SK-N-SH (cell line): ENCODE results near the gene ZFP62. TPM values are rescaled to one million over a fixed set of nuclear protein-coding genes. Genes with fewer than 3 reads are reported as not detected.
"Not testable (repeated sequence)": the region's sequence is repeated elsewhere in the genome, so short reads cannot be mapped to it uniquely, and the experiment has no call there.

ENCODE experiments used
- CTCF ChIA-PET: fragments of 300-600, 350-600 bp; formaldehyde crosslinking; extraction: SDS; loops from one replicate; lab custom pipeline; 2021; lab: Yijun Ruan, JAX
- POLR2A ChIA-PET: fragments of 350-600 bp; sonication (Branson Sonifier 250); formaldehyde crosslinking; extraction: SDS; loops from one replicate; lab custom pipeline; 2020; ENCODE audit warnings: antibody characterized with exemption, inconsistent platforms; lab: Yijun Ruan, JAX
- DNase-seq: peaks from one replicate; pipeline ENCODE4 v3.0.0; 2012
- H2AFZ ChIP-seq: fragments of 200-600 bp; sonication (generic); 2 replicates; pipeline ENCODE4 v1.8.1; 2016; ENCODE audit warnings: antibody characterized with exemption, mild to moderate bottlenecking, low read depth
- H3F3A ChIP-seq: fragments of 200-600 bp; sonication (generic); replicated peaks from 2 replicates; pipeline ENCODE3; 2016; ENCODE audit warnings: antibody characterized with exemption, mild to moderate bottlenecking; ENCODE audit not compliant: insufficient read depth
- H3K27ac ChIP-seq, 2 experiments: fragments of 200-500 bp in 1 of 2; fragments of 200-600 bp in 1 of 2; sonication (Bioruptor generic) in 1 of 2; sonication (generic), shearing (Covaris generic) in 1 of 2; 2 replicates each; pipeline versions ENCODE4 v1.5.1 to v1.6.1; 2014 to 2016; ENCODE audit warnings: low read depth in 2 of 2, inconsistent platforms in 1 of 2, low read length in 1 of 2, mild to moderate bottlenecking in 1 of 2, mixed read lengths in 1 of 2
- H3K27me3 ChIP-seq: fragments of 200-600 bp; sonication (generic), shearing (Covaris generic); 2 replicates; pipeline ENCODE4 v1.6.1; 2016; ENCODE audit warnings: mixed run types; ENCODE audit not compliant: insufficient read depth
- H3K36me3 ChIP-seq, 2 experiments: fragments of 200-500 bp in 1 of 2; fragments of 200-600 bp in 1 of 2; sonication (Bioruptor generic) in 1 of 2; sonication (generic) in 1 of 2; replicated peaks in 1 of 2; 2 replicates each; pipeline versions ENCODE3 to v1.5.1; 2014 to 2016; ENCODE audit warnings: low read length in 1 of 2, mild to moderate bottlenecking in 1 of 2; ENCODE audit not compliant: insufficient read depth in 2 of 2, control insufficient read depth in 1 of 2
- H3K4me1 ChIP-seq, 2 experiments: fragments of 200-500 bp in 1 of 2; fragments of 200-600 bp in 1 of 2; sonication (Bioruptor generic) in 1 of 2; sonication (generic), shearing (Covaris generic) in 1 of 2; 2 replicates each; pipeline versions ENCODE4 v1.5.1 to v1.6.1; 2014 to 2016; ENCODE audit warnings: low read depth in 1 of 2, low read length in 1 of 2, mixed run types in 1 of 2; ENCODE audit not compliant: insufficient read depth in 2 of 2, control insufficient read depth in 1 of 2
- H3K4me2 ChIP-seq: fragments of 200-600 bp; sonication (generic), shearing (Covaris generic); 2 replicates; pipeline ENCODE4 v1.6.1; 2017; ENCODE audit warnings: mixed run types
- H3K4me3 ChIP-seq, 2 experiments: fragments of 200-500 bp in 1 of 2; fragments of 200-600 bp in 1 of 2; sonication (Bioruptor generic) in 1 of 2; sonication (generic), shearing (Covaris generic) in 1 of 2; 2 replicates each; pipeline versions ENCODE4 v1.5.1 to v1.8.1; 2014 to 2016; ENCODE audit warnings: low read depth in 2 of 2, inconsistent platforms in 1 of 2, low read length in 1 of 2, mild to moderate bottlenecking in 1 of 2, mixed read lengths in 1 of 2, moderate library complexity in 1 of 2
- H3K79me2 ChIP-seq: fragments of 200-600 bp; sonication (generic); 2 replicates; pipeline ENCODE4 v1.8.1; 2017; ENCODE audit warnings: mild to moderate bottlenecking; ENCODE audit not compliant: insufficient read depth
- H3K9ac ChIP-seq: fragments of 200-600 bp; sonication (generic); 2 replicates; pipeline ENCODE4 v1.6.1; 2017; ENCODE audit warnings: mixed run types
- H3K9me2 ChIP-seq: fragments of 200-600 bp; sonication (generic); 2 replicates; pipeline ENCODE4 v1.6.1; 2017; ENCODE audit warnings: mixed run types
- H3K9me3 ChIP-seq: fragments of 200-600 bp; sonication (generic); 2 replicates; pipeline ENCODE4 v1.6.1; 2017; ENCODE audit warnings: mixed run types, mild to moderate bottlenecking, moderate library complexity
- H4K20me1 ChIP-seq: fragments of 200-600 bp; sonication (generic); 2 replicates; pipeline ENCODE4 v1.6.1; 2017; ENCODE audit warnings: mild to moderate bottlenecking, mixed run types; ENCODE audit not compliant: insufficient read depth
- FOXJ3 ChIP-seq: sonication (generic); formaldehyde crosslinking; IDR thresholded peaks from 2 replicates; pipeline ENCODE4 v1.5.1; 2020; ENCODE audit warnings: mild to moderate bottlenecking, missing genetic modification reagents
- FOXM1 ChIP-seq: IDR thresholded peaks from 2 replicates; pipeline ENCODE4 v1.4.0; 2012; ENCODE audit warnings: low read depth, mild to moderate bottlenecking
- GATA2 ChIP-seq: sonication (generic); formaldehyde crosslinking; IDR thresholded peaks from 2 replicates; pipeline ENCODE4 v1.5.0; 2020; ENCODE audit warnings: mild to moderate bottlenecking, missing genetic modification reagents
- JUND ChIP-seq: IDR thresholded peaks from 2 replicates; pipeline ENCODE4 v1.4.0; 2012
- MEF2A ChIP-seq: IDR thresholded peaks from 2 replicates; pipeline ENCODE4 v1.4.0; 2012; ENCODE audit warnings: low read depth, borderline replicate concordance
- NFIC ChIP-seq: IDR thresholded peaks from 2 replicates; pipeline ENCODE4 v1.4.0; 2012; ENCODE audit warnings: borderline replicate concordance
- NRF1 ChIP-seq: IDR thresholded peaks from 2 replicates; pipeline ENCODE4 v1.6.1; 2012; ENCODE audit warnings: low read depth, mild to moderate bottlenecking, low read length
- PBX3 ChIP-seq: IDR thresholded peaks from 2 replicates; pipeline ENCODE4; 2012
- POLR2AphosphoS5 ChIP-seq: IDR thresholded peaks from 2 replicates; pipeline ENCODE4 v1.6.1; 2012; ENCODE audit warnings: low read depth, low read length
- RAD21 ChIP-seq: IDR thresholded peaks from 2 replicates; pipeline ENCODE4 v1.6.1; 2012; ENCODE audit warnings: mild to moderate bottlenecking, low read length
- REST ChIP-seq: IDR thresholded peaks from 2 replicates; pipeline ENCODE4 v1.6.1; 2012; ENCODE audit warnings: mild to moderate bottlenecking, low read depth, low read length, moderate library complexity
- TAF1 ChIP-seq: IDR thresholded peaks from 2 replicates; pipeline ENCODE4 v1.6.1; 2012; ENCODE audit warnings: low read depth, mild to moderate bottlenecking, low read length, moderate library complexity, borderline replicate concordance
- TCF12 ChIP-seq: IDR thresholded peaks from 2 replicates; pipeline ENCODE4 v1.4.0; 2012
- TEAD4 ChIP-seq: IDR thresholded peaks from 2 replicates; pipeline ENCODE4 v1.4.0; 2012; ENCODE audit warnings: mild to moderate bottlenecking, borderline replicate concordance; ENCODE audit not compliant: insufficient read depth
- USF1 ChIP-seq: IDR thresholded peaks from 2 replicates; pipeline ENCODE4 v1.4.0; 2012; ENCODE audit warnings: low read depth, borderline replicate concordance
- USF2 ChIP-seq: fragments of 150-350 bp; IDR thresholded peaks from 2 replicates; pipeline ENCODE4 v1.6.1; 2017; ENCODE audit warnings: antibody characterized with exemption, low read length, low read depth, borderline replicate concordance
- YY1 ChIP-seq: IDR thresholded peaks from 2 replicates; pipeline ENCODE4 v1.4.0; 2012; ENCODE audit warnings: low read depth, mild to moderate bottlenecking
- ZBTB33 ChIP-seq: IDR thresholded peaks from 2 replicates; pipeline ENCODE4 v1.4.0; 2012; ENCODE audit warnings: low read depth, borderline replicate concordance
- WGBS: methylation state at CpG from one replicate; pipeline ENCODE4 v1.1.6; 2017; ENCODE audit warnings: low lambda C conversion rate; 5-methylcytosine and 5-hydroxymethylcytosine counted together
- polyA plus RNA-seq, 3 experiments: library from polyadenylated mRNA; depleted of rRNA; stranded (reverse); fragments of >200 nt; gene quantifications; 2 replicates each; pipeline ENCODE4 v1.2.3, GENCODE V29; 2012

The ZFP62 gene
- polyA plus RNA-seq, 1 of the 3 experiments (the other 2 are of a cell fraction) = 6.0 TPM

- TF ChIP-seq PBX3 = no peak
- no peak for TF ChIP-seq NRF1
- no peak for TF ChIP-seq USF2
- TF ChIP-seq FOXJ3 = no peak
- no peak for TF ChIP-seq TCF12
- TF ChIP-seq RAD21 = no peak
- no peak for TF ChIP-seq TAF1
- TF ChIP-seq, all 33 proteins: peak for 0
Observed at GRCh38 chr5:180889381-180889780, 28.3 kb upstream of the ZFP62 start (continued).

- 4% methylated on average over 6 of the region's 11 CpGs for WGBS
- CTCF ChIA-PET = interaction anchor here (1.4 to 1.8 kb wide), 2 partner anchors 17 to 243 kb away, joined by 3 to 7 read pairs; no protein-coding TSS in a partner anchor
Observed at GRCh38 chr5:180885845-180886529, 24.9 kb upstream of the ZFP62 start.

GRCh38 chr5:180875860-180876426 lies 14.9 kb upstream of the ZFP62 start:
- Histone ChIP-seq H2AFZ (no peak overlapping the region), H3K4me3 (no peak overlapping the region), H3K27me3 (no peaks in the 10 kb centered on the region), H4K20me1 (no peaks in the 10 kb centered on the region), H3K9me3 (no peaks in the 10 kb centered on the region; the same call in 1 of the 2 replicates), H3K4me2 (no peak overlapping the region), H3K9me2 (no peaks in the 10 kb centered on the region), H3F3A (no peaks in the 10 kb centered on the region), H3K4me1 (no peaks in the 10 kb centered on the region), H3K27ac (no peak overlapping the region), H3K36me3 (no peaks in the 10 kb centered on the region), H3K79me2 (no peaks in the 10 kb centered on the region), H3K9ac (no peak overlapping the region)
- POLR2A ChIA-PET = no interaction called here
- WGBS = 45% methylated on average over 10 of the region's 10 CpGs
- no peak for DNase-seq
- CTCF ChIA-PET = interaction anchor here (1.4 kb wide), 1 partner anchor 91 kb away, joined by 3 read pairs; no protein-coding TSS in a partner anchor
- no peak for TF ChIP-seq USF1
- no peak for TF ChIP-seq YY1
- no peak for TF ChIP-seq NFIC
- TF ChIP-seq JUND = no peak
- TF ChIP-seq MEF2A = no peak
- no peak for TF ChIP-seq GATA2 (CRISPR knock-in tag)
- TF ChIP-seq ZBTB33 = no peak
- TF ChIP-seq POLR2AphosphoS5 = no peak
- no peak for TF ChIP-seq REST
- no peak for TF ChIP-seq TEAD4
- no peak for TF ChIP-seq FOXM1
- TF ChIP-seq RAD21 = no peak

More at GRCh38 chr5:180885845-180886529, 24.9 kb upstream of the ZFP62 start:
- H3K9me2 ChIP-seq, H3K36me3 ChIP-seq, H3K27me3 ChIP-seq, H3F3A ChIP-seq, H4K20me1 ChIP-seq, POLR2A ChIA-PET, H3K4me1 ChIP-seq, H3K4me3 ChIP-seq, H3K9ac ChIP-seq, H3K79me2 ChIP-seq, H3K4me2 ChIP-seq, H3K27ac ChIP-seq, H3K9me3 ChIP-seq, DNase-seq, H2AFZ ChIP-seq: not testable (repeated sequence)
